Endothelial cell (in vitro differentiated cells): Measurements from ENCODE around the gene TBC1D1. TPM values are rescaled to one million over a fixed set of nuclear protein-coding genes. Genes with fewer than 3 reads are reported as not detected.

ENCODE experiments used
- DNase-seq: peaks from one replicate; pipeline ENCODE4 v3.0.0; 2021; ENCODE audit warnings: low spot score
- H3K27ac Mint-ChIP-seq: one replicate; pipeline ENCODE4 v1.8.0; 2021; ENCODE audit warnings: mixed read lengths, inconsistent platforms; ENCODE audit not compliant: unreplicated experiment
- H3K27me3 Mint-ChIP-seq: one replicate; pipeline ENCODE4 v1.8.0; 2021; ENCODE audit warnings: mild to moderate bottlenecking, moderate library complexity, mixed read lengths, inconsistent platforms; ENCODE audit not compliant: unreplicated experiment
- H3K36me3 Mint-ChIP-seq: one replicate; pipeline ENCODE4 v1.8.0; 2021; ENCODE audit warnings: mild to moderate bottlenecking, low read depth, mixed read lengths, inconsistent platforms; ENCODE audit not compliant: unreplicated experiment
- H3K4me1 Mint-ChIP-seq: one replicate; pipeline ENCODE4 v1.8.0; 2021; ENCODE audit warnings: mild to moderate bottlenecking, mixed read lengths, inconsistent platforms; ENCODE audit not compliant: unreplicated experiment
- H3K4me3 Mint-ChIP-seq: one replicate; pipeline ENCODE4 v1.8.0; 2021; ENCODE audit warnings: mild to moderate bottlenecking, mixed read lengths, inconsistent platforms; ENCODE audit not compliant: unreplicated experiment
- H3K9me3 Mint-ChIP-seq: one replicate; pipeline ENCODE4 v1.8.0; 2021; ENCODE audit warnings: mixed read lengths, inconsistent platforms; ENCODE audit not compliant: unreplicated experiment
- total RNA-seq: library from RNA; stranded (reverse); fragmentation: NEBNext Ultra II Directional; extraction: Animal tissue kit (Norgen Biotek cat#: 25700); gene quantifications from one replicate; pipeline ENCODE4 v1.2.1, GENCODE V29; 2021; ENCODE audit not compliant: unreplicated experiment
- TF ChIP-seq, protein P1 (sequence below): fragments of 200-600 bp; sonication (generic); IDR thresholded peaks from one replicate; pipeline ENCODE4 v1.5.0; 2021; ENCODE audit warnings: antibody characterized with exemption; ENCODE audit not compliant: unreplicated experiment

Gene TBC1D1
- total RNA-seq, 1 donor from 2014 or later, result 139 TPM

DNA sequence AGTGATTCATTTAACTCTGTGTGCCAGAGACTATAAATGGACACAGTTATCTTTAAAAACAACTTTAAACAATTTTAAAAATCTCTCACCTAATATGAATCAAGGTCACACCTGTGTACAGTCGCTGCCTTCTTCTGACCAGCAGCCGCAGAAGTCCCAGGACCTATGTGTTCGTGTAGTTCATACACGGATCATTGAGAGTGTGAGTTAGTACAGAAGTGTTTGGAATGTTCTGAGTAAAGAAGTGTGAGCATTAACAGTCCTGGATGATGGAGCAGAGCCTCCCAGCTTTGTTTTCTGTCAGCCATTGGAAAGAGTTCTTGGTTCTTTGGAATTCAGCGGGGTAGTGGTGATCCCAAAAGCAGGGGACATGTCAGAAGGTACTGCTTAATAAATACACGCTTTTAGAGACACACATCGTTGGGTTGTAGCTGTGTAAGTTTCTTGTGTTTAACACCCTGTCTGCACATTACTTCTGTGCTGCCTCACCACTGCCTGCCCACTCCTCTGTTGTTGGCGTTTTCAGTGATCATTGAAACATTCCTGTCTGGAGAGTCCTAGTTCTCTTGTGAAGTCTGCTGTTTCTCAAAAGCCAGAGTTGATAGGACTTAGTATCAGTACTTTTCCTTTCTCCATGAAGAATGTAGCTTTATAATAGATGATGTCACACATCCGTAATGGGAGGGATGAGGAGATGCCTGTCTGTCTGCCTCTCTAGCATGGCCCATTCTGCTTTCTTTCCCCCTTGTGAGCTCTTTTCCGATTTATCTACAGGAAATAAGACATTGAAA lies 159.9 kb downstream of the TBC1D1 start:
- Mint-ChIP-seq H3K27ac (no peak overlapping the region), H3K4me3 (no peak overlapping the region), H3K9me3 (no peaks in the 10 kb centered on the region), H3K27me3 (peaks cover 4% of the 10 kb centered on the region), H3K36me3 (peaks cover 20% of the 10 kb centered on the region), H3K4me1 (peaks cover 19% of the 10 kb centered on the region)
- TF ChIP-seq, protein P1, sequence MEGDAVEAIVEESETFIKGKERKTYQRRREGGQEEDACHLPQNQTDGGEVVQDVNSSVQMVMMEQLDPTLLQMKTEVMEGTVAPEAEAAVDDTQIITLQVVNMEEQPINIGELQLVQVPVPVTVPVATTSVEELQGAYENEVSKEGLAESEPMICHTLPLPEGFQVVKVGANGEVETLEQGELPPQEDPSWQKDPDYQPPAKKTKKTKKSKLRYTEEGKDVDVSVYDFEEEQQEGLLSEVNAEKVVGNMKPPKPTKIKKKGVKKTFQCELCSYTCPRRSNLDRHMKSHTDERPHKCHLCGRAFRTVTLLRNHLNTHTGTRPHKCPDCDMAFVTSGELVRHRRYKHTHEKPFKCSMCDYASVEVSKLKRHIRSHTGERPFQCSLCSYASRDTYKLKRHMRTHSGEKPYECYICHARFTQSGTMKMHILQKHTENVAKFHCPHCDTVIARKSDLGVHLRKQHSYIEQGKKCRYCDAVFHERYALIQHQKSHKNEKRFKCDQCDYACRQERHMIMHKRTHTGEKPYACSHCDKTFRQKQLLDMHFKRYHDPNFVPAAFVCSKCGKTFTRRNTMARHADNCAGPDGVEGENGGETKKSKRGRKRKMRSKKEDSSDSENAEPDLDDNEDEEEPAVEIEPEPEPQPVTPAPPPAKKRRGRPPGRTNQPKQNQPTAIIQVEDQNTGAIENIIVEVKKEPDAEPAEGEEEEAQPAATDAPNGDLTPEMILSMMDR, result no peak
- DNase-seq, result no peak

- Mint-ChIP-seq H3K27me3 (peaks cover 4% of the 10 kb centered on the region), H3K9me3 (no peaks in the 10 kb centered on the region), H3K27ac (peak overlapping the region; percentile 94), H3K4me1 (peaks cover 34% of the 10 kb centered on the region), H3K36me3 (peaks cover 24% of the 10 kb centered on the region), H3K4me3 (peak overlapping the region; percentile 43)
- TF ChIP-seq, protein P1, result no peak
- DNase-seq, result peak; percentile 43
Observed at GRCh38 chr4:38055566-38055965, 164.7 kb downstream of the TBC1D1 start.

DNA sequence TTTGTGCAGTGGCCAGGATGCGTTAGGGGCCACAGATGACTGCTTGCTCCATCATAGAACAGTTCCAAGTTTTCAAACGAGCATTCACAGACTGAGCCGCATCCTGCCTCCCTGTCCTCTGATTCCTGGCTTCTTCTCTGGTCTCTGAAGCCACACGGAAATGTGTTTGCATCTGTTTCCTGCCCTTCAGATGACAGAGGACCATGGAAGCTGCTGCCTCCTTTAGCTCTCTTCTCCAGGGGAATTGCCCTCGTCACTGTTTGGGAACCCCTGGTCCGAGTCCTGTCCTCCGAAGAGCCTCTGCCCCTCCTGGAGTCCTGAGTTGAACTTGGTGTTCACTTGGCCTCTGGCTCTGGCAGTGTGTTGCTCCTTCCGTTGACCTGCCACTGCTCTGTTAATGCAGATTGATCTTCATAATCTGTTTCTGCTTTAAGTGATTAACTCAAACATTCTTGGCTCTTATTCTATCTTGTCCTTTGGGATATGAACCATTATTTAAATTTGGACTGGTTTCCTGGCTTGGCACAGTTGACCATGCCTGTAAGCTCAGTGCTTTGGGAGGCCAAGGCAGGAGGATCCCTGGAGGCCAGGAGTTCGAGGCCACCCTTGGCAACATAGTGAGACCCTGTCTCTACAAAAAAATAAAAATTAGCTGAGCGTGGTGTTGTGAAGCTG lies 165.3 kb downstream of the TBC1D1 start:
- DNase-seq, result peak; percentile 19
- Mint-ChIP-seq H3K27ac (peak overlapping the region; percentile 94), H3K9me3 (no peaks in the 10 kb centered on the region), H3K27me3 (peaks cover 4% of the 10 kb centered on the region), H3K4me1 (peaks cover 40% of the 10 kb centered on the region), H3K36me3 (peaks cover 24% of the 10 kb centered on the region), H3K4me3 (peak overlapping the region; percentile 43)
- TF ChIP-seq, protein P1, result no peak

GRCh38 chr4:38058151-38058550 lies 167.3 kb downstream of the TBC1D1 start:
- Mint-ChIP-seq H3K4me3 (no peak overlapping the region), H3K9me3 (no peaks in the 10 kb centered on the region), H3K27ac (no peak overlapping the region), H3K27me3 (no peaks in the 10 kb centered on the region), H3K4me1 (peaks cover 36% of the 10 kb centered on the region), H3K36me3 (peaks cover 19% of the 10 kb centered on the region)
- DNase-seq, result no peak
- TF ChIP-seq, protein P1, result no peak
